C4-2B (cell line): Measurements from ENCODE around the gene EIF4A2.

Source experiments
- ZFX ChIP-seq: fragments of 450-650 bp; IDR thresholded peaks from 2 replicates; pipeline ENCODE4 v1.6.1; 2017
- TF ChIP-seq, protein P1 (sequence below): fragments of 450-650 bp; conservative IDR thresholded peaks from 2 replicates; pipeline ENCODE4 v1.5.1; 2017; ENCODE audit warnings: mild to moderate bottlenecking

DNA sequence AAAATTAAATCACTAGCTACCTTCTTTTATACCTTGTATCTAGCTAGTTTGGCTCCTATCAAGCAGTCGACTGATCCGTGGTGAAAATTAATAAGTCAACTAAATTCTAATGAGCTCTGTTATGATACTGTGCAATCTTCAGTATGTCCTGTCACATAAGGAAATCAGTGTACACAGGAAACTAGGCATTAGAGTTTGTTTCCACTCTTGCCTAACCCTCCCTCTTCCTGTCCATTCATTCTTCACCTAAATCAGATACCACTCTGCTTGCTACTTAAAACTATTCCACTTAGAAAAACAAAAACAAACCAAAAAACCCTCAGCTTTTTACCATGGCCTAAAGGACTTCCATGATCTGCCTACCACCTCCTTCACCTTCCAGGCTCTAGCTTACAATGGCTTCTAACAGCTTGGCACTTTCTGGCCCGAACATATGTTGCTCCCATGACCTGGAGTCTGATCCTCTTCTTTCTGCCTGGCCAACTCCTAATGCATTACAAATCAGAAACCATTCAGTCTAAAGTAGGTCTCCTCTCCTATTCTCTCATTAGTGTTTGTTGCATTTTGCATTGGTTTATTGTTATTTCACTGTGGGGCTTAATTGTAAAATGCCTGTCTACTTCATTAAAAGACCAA, 15.0 kb downstream of the EIF4A2 start:
- TF ChIP-seq, protein P1, sequence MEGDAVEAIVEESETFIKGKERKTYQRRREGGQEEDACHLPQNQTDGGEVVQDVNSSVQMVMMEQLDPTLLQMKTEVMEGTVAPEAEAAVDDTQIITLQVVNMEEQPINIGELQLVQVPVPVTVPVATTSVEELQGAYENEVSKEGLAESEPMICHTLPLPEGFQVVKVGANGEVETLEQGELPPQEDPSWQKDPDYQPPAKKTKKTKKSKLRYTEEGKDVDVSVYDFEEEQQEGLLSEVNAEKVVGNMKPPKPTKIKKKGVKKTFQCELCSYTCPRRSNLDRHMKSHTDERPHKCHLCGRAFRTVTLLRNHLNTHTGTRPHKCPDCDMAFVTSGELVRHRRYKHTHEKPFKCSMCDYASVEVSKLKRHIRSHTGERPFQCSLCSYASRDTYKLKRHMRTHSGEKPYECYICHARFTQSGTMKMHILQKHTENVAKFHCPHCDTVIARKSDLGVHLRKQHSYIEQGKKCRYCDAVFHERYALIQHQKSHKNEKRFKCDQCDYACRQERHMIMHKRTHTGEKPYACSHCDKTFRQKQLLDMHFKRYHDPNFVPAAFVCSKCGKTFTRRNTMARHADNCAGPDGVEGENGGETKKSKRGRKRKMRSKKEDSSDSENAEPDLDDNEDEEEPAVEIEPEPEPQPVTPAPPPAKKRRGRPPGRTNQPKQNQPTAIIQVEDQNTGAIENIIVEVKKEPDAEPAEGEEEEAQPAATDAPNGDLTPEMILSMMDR: no peak
- TF ChIP-seq ZFX: no peak
